GM21717 (cell line): ENCODE data around the gene REXO4.
"Not testable (repeated sequence)": the region's sequence is repeated elsewhere in the genome, so short reads cannot be mapped to it uniquely, and the experiment has no call there.

Source experiments
- ATAC-seq: cut with Tn5 transposase; IDR thresholded peaks from one replicate; pipeline ENCODE4 v1.9.1; 2021; ENCODE audit warnings: mild to moderate bottlenecking, moderate library complexity; ENCODE audit not compliant: unreplicated experiment

The REXO4 gene

GRCh38 chr9:133451865-133452264 is 34.1 kb upstream of the REXO4 start:
- ATAC-seq: not testable (repeated sequence)

DNA sequence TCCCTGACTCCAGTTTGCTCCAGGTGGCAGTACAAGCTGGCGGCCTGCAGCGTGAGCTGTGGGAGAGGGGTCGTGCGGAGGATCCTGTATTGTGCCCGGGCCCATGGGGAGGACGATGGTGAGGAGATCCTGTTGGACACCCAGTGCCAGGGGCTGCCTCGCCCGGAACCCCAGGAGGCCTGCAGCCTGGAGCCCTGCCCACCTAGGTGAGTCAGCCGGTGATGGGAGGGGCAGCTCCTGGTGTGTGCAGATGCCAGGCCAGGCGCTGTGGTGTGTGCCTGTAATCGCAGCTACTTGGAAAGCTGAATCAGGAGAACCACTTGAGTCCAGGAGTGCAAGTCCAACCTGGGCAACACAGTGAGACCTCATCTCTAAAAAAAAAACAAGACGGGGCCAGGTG is 31.9 kb upstream of the REXO4 start:
- ATAC-seq: no peak

DNA sequence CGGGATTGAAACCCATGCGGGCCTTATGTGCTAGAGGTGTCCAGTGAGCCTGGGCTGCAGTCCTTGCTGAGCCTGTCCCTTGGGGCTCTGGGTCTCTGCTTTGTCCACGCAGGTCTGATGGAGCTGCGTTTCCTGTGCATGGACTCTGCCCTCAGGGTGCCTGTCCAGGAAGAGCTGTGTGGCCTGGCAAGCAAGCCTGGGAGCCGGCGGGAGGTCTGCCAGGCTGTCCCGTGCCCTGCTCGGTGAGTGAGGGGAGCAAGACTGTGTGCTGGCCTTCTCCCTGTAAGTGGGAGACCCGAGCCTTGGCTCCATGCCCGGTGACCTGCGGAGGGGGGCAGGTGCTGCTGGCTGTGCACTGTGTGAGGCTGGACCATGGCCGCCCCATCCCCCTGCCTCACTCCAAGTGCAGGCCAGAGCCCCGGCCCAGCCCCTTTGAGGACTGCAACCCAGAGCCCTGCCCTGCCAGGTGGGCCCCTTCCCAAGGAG is 30.7 kb upstream of the REXO4 start:
- no peak for ATAC-seq

- no peak for ATAC-seq
Measured at GRCh38 chr9:133445293-133445969, 27.6 kb upstream of the REXO4 start.

- ATAC-seq: no peak
Measured at GRCh38 chr9:133443982-133444381, 26.2 kb upstream of the REXO4 start.

DNA sequence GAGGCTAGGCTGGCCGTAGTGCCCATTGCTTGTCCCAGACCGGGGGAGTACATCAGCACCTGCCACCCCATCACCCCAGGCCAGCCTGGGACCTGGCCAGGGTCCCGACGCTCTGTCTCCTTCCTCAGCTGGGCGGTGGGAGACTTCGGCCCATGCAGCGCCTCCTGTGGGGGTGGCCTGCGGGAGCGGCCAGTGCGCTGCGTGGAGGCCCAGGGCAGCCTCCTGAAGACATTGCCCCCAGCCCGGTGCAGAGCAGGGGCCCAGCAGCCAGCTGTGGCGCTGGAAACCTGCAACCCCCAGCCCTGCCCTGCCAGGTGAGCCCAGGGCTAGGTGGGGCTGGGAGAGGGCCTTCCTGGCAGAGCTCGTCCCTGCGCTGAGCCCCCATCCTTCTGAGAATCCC is 25.4 kb upstream of the REXO4 start:
- no peak for ATAC-seq

GRCh38 chr9:133441571-133441970 is 23.8 kb upstream of the REXO4 start:
- no peak for ATAC-seq

DNA sequence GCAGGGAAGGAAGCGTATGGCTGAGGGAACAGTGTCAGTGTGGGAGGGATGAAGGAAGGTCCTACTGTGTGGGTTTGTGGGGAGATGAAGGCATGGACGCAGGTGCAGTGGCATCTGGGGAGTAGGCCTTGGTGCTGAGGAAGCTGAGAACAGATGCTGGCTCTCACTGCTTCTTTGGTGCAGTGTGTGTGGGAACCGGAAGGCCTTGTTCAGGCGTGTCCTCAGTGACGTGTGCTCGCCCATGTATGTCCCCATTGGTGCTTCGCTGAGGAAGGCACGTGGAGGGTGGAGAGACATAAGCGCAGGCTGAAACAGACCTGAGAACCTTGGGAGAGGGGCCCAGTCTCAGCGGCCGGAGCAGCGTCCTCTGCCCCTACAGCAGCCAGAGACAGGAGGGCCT is 23.1 kb upstream of the REXO4 start:
- ATAC-seq: no peak

- ATAC-seq: no peak
Measured at GRCh38 chr9:133439337-133439736, 21.5 kb upstream of the REXO4 start.

- no peak for ATAC-seq
Measured at GRCh38 chr9:133437753-133438531, 20.1 kb upstream of the REXO4 start.

DNA sequence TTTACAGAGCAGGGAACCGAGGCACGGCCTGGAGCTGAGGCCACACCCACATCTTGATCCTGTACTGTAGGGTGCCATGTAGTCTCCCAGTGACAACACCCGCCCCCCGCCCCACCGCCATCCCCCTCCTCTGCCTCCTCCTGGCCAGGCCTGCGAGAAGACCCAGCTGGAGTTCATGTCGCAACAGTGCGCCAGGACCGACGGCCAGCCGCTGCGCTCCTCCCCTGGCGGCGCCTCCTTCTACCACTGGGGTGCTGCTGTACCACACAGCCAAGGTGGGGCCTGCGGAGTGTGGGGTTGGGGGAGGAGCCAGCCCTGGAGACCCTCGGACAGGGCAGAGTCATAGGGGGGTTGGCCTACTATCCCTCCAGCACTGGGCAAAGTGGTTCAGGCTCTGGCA is 18.9 kb upstream of the REXO4 start:
- ATAC-seq: no peak

DNA sequence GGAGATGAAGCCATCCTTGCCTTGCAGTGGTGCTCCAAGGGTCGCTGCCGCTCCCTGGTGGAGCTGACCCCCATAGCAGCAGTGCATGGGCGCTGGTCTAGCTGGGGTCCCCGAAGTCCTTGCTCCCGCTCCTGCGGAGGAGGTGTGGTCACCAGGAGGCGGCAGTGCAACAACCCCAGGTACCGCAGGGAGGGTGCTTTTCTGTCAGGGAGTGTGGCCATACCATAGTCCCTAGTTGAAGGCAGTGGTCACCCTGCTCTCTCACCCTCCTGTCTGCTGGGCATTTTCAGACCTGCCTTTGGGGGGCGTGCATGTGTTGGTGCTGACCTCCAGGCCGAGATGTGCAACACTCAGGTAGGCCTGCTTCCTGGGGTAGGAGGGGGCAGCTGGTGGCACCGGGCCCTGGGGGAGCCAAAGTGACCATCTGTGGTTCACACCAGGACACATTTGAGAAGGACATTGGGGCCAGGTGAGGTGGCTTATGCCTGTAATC is 15.6 kb upstream of the REXO4 start:
- ATAC-seq: no peak

DNA sequence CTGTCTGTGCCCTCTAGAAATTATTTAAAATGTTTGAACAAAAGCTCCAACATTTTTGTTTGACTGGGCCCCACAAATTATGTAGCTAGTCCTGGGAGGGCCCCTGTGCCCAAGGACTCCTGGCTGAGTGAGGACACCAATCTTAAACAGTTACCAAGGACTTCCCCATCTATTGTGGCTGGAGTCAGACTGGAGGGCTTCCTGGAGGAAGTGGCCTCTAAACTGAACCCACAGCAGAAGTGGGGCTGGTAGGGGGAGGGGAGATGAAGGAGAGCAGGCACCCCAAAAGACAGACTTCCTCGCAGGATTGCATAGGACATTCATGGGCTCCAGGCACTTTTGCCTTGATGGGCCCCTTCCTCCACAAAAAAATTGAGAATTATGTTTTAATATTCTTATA is 12.4 kb upstream of the REXO4 start:
- ATAC-seq: no peak

DNA sequence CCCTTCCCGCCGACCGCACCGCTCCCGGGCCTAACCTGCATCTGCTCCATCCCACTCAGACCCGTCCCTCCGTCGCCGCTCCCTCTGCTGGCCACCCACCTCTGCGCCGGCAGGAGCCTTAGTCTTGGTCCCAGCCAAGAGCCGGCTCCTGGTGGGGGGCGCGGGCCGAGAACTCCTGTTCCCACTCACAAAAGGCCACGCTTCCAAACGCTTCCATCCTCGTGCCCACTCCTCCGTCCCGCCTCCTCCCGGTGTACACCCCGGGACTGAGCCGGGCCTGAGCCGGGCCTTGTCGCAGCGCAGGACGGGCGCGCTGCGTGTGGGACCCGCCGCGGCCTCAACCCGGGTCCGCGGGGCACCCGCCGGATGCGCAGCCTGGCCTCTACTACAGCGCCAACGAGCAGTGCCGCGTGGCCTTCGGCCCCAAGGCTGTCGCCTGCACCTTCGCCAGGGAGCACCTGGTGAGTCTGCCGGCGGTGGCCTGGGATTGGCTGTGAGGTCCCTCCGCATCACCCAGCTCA is 11.9 kb upstream of the REXO4 start:
- ATAC-seq: no peak

GRCh38 chr9:133429214-133429613 is 11.4 kb upstream of the REXO4 start:
- ATAC-seq: no peak

- ATAC-seq: no peak
Measured at GRCh38 chr9:133428617-133429101, 10.8 kb upstream of the REXO4 start.

DNA sequence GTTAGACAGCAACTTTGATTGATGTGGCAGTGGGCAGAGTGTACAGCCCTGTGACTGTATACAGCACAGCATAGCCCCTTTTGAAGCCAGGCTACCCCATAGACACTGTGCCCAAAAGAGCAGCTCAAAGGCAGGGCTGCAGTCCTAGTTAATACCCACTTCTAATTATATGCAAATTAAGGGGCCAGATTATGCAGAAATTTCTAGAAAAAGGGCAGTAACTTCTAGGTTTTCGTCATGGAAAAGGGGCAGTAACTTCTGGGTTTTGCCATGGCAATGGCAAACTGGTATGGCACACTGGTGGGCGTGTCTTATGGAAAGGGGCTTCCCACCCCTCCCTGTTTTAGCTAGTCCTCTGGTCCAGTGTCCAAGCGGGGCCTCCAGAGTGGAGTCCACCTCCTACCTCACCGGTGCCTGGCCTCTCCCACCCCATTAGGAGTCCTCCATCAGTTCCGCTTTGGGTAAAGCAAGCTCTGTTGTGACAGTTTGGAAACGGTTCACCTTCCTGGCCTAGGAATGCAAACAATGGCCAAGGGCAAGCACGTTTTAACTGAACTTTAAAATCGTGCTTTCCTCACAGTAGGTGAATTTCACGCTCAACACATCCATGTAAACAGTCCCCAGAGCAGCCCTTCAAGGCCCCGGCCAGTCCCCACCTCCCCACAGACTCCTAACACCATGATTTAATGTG is 10.0 kb upstream of the REXO4 start:
- no peak for ATAC-seq

- no peak for ATAC-seq
Measured at GRCh38 chr9:133426011-133426410, 8.2 kb upstream of the REXO4 start.

DNA sequence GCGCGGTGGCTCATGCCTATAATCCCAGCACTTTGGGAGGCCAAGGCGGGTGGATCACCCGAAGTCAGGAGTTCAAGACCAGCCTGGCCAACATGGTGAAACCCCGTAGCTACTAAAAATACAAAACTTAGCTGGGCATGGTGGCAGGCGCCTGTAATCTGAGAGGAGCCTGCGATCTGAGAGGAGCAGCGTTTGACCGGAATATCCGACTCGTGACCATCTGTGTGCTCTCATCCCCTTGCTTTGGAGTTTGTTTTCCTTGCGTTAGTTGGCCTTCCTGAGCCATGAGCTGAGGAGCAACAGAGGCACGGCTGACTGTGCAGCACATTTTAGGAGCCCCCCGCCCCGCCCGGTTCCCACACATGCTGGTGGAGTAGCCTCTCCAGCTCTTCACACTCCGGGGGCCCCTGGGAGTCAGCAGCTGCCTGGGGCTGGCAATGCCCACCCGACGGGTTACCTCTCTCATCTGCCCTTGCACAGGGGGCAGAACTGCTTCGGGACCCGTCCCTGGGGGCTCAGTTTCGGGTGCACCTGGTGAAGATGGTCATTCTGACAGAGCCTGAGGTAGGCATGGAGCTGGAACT is 7.3 kb upstream of the REXO4 start:
- no peak for ATAC-seq

DNA sequence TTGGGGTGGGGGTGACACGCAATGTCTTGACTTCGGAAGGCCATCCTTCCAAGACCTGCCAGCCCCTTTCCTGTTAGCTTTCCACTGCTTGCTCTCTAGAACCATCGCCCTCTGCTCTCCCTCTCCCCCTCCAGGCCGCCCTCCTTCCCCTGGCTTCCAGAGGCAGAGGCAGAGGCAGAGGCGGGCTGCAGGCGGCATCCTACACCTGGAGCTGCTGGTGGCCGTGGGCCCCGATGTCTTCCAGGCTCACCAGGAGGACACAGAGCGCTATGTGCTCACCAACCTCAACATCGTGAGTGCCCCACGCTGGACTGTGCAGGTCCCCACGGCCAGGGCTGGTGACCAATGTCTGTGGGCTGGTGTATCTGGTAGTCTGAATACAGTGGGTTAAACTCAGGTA is 6.4 kb upstream of the REXO4 start:
- ATAC-seq: no peak

DNA sequence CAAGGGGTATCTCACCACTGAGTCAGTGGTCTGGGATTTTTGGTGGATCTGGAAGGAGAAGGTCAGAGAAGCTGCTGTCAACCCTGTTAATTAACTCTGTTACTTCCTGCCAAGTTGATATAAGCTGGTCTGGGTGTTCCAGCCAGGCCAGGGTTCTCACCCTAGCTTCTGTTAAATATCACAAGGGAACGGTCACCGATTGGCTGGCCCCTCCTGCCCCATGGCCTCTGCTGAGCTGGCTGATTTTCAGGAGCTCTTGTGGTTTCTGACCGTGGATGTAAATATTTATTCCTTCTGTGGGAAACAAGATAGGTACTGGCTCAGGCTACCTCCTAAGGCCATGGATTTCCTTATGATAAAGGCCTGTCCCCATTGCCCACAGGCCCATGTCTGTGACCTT is 5.4 kb upstream of the REXO4 start:
- ATAC-seq: no peak
